GM23338 (cell line): Measurements from ENCODE around the gene ANKRD1. TPM values are rescaled to one million over a fixed set of nuclear protein-coding genes. Genes with fewer than 3 reads are reported as not detected.

ENCODE experiments used
- ATAC-seq: fragments of 200-7000 bp; cut with Tn5 transposase; 3 replicates; pipeline ENCODE4 v1.9.1; 2020
- DNase-seq: peaks from one replicate; pipeline ENCODE4 v3.0.0-alpha.2; 2015; ENCODE audit warnings: low spot score
- H2AFZ ChIP-seq: fragments of 200-600 bp; sonication (generic); 2 replicates; pipeline ENCODE4 v1.8.0; 2016; ENCODE audit warnings: antibody characterized with exemption, mild to moderate bottlenecking, moderate library complexity
- H3F3A ChIP-seq: fragments of 200-600 bp; sonication (generic); replicated peaks from 2 replicates; pipeline ENCODE4 v1.8.0; 2017; ENCODE audit warnings: antibody characterized with exemption, mixed run types, low read depth
- H3K27ac ChIP-seq: fragments of 200-600 bp; sonication (generic); 2 replicates; pipeline ENCODE4 v1.6.1; 2016; ENCODE audit warnings: low read depth
- H3K27me3 ChIP-seq: fragments of 200-600 bp; sonication (generic); 2 replicates; pipeline ENCODE4 v1.8.0; 2016; ENCODE audit warnings: mild to moderate bottlenecking, mixed run types, moderate library complexity; ENCODE audit not compliant: insufficient read depth
- H3K36me3 ChIP-seq: fragments of 200-600 bp; sonication (generic); 2 replicates; pipeline ENCODE4 v1.8.0; 2016; ENCODE audit warnings: mild to moderate bottlenecking; ENCODE audit not compliant: insufficient read depth
- H3K4me1 ChIP-seq: fragments of 200-600 bp; sonication (generic); 2 replicates; pipeline ENCODE4 v1.8.0; 2016; ENCODE audit warnings: mild to moderate bottlenecking, moderate library complexity; ENCODE audit not compliant: insufficient read depth
- H3K4me2 ChIP-seq: fragments of 200-600 bp; sonication (generic); 2 replicates; pipeline ENCODE4 v1.7.1; 2017; ENCODE audit warnings: mixed run types
- H3K4me3 ChIP-seq: fragments of 200-600 bp; sonication (generic); 2 replicates; pipeline ENCODE4 v1.6.1; 2016; ENCODE audit warnings: mixed run types
- H3K79me2 ChIP-seq: fragments of 200-600 bp; sonication (generic); replicated peaks from 2 replicates; pipeline ENCODE4 v1.8.0; 2017; ENCODE audit warnings: mild to moderate bottlenecking; ENCODE audit not compliant: insufficient read depth
- H3K9me2 ChIP-seq: fragments of 200-600 bp; sonication (generic); 2 replicates; pipeline ENCODE4 v1.8.0; 2017; ENCODE audit not compliant: insufficient read depth
- H4K20me1 ChIP-seq: fragments of 200-600 bp; sonication (generic); replicated peaks from 2 replicates; pipeline ENCODE4 v1.8.0; 2017; ENCODE audit warnings: mild to moderate bottlenecking; ENCODE audit not compliant: insufficient read depth
- H3K27ac Mint-ChIP-seq: 2 replicates; pipeline ENCODE4 v1.8.0; 2020; ENCODE audit warnings: inconsistent platforms, mild to moderate bottlenecking, moderate library complexity, mixed read lengths
- H3K27me3 Mint-ChIP-seq: 3 replicates; pipeline ENCODE4 v1.8.0; 2022; ENCODE audit warnings: low read depth, mild to moderate bottlenecking, moderate library complexity, mixed read lengths, inconsistent platforms; ENCODE audit not compliant: insufficient read depth, poor library complexity
- H3K36me3 Mint-ChIP-seq: 3 replicates; pipeline ENCODE4 v1.8.0; 2021; ENCODE audit warnings: low read depth, mild to moderate bottlenecking, inconsistent platforms, moderate library complexity, mixed read lengths
- H3K4me1 Mint-ChIP-seq: 3 replicates; pipeline ENCODE4 v1.8.0; 2020; ENCODE audit warnings: mild to moderate bottlenecking, inconsistent platforms, mixed read lengths
- H3K4me3 Mint-ChIP-seq: 3 replicates; pipeline ENCODE4 v1.8.0; 2021; ENCODE audit warnings: moderate library complexity, mild to moderate bottlenecking, inconsistent platforms, mixed read lengths
- H3K9me3 Mint-ChIP-seq: 3 replicates; pipeline ENCODE4 v1.8.0; 2020; ENCODE audit warnings: moderate library complexity, mild to moderate bottlenecking, inconsistent platforms, mixed read lengths
- CTCF ChIP-seq, 2 experiments: fragments of 200-600 bp in 1 of 2; sonication (generic) in 1 of 2; conservative IDR thresholded peaks; 2 replicates each; pipeline versions ENCODE4 v1.5.1 to v1.6.1; 2016 to 2017; ENCODE audit warnings: antibody characterized with exemption in 2 of 2, low read depth in 2 of 2, mild to moderate bottlenecking in 2 of 2, moderate library complexity in 1 of 2
- EZH2phosphoT487 ChIP-seq: fragments of 200-600 bp; sonication (generic); IDR thresholded peaks from one replicate; pipeline ENCODE4 v1.8.1; 2018; ENCODE audit warnings: antibody characterized with exemption; ENCODE audit not compliant: unreplicated experiment
- JUNB ChIP-seq: IDR thresholded peaks from one replicate; pipeline ENCODE4 v1.6.1; 2016; ENCODE audit warnings: antibody characterized with exemption; ENCODE audit not compliant: unreplicated experiment
- NANOG ChIP-seq: IDR thresholded peaks from 2 replicates; pipeline ENCODE4 v1.6.1; 2016; ENCODE audit warnings: antibody characterized with exemption, borderline replicate concordance
- POLR2AphosphoS5 ChIP-seq: IDR thresholded peaks from 2 replicates; pipeline ENCODE4 v1.6.1; 2016; ENCODE audit warnings: antibody characterized with exemption, low read depth
- ZNF114 ChIP-seq: fragments of 250-450 bp; sonication (Bioruptor Pico); IDR thresholded peaks from 2 replicates; pipeline ENCODE4 v1.5.0; 2020; ENCODE audit warnings: mild to moderate bottlenecking, moderate library complexity
- ZNF331 ChIP-seq: fragments of 250-450 bp; sonication (Bioruptor Pico); IDR thresholded peaks from 2 replicates; pipeline ENCODE4 v1.5.0; 2020; ENCODE audit warnings: low read depth, mild to moderate bottlenecking, moderate library complexity
- ZNF462 ChIP-seq: fragments of 250-450 bp; sonication (Bioruptor Pico); IDR thresholded peaks from 2 replicates; pipeline ENCODE4 v1.5.0; 2020; ENCODE audit warnings: mild to moderate bottlenecking, moderate library complexity
- polyA plus RNA-seq: library from polyadenylated mRNA; unstranded; fragments of >200 nt; fragmentation: Nextera tagmentation; extraction: Ambion mirVana; gene quantifications from 2 replicates; pipeline ENCODE4 v1.2.1, GENCODE V29; 2016
- total RNA-seq: library from RNA; depleted of rRNA; stranded (reverse); fragments of >200 nt; shearing (Covaris generic); gene quantifications from 2 replicates; pipeline ENCODE4 v1.2.3, GENCODE V29; 2014

ANKRD1 gene
- total and polyA plus RNA-seq, 2 experiments from 2014 or later, result 0.10 TPM; not detected in 1

DNA sequence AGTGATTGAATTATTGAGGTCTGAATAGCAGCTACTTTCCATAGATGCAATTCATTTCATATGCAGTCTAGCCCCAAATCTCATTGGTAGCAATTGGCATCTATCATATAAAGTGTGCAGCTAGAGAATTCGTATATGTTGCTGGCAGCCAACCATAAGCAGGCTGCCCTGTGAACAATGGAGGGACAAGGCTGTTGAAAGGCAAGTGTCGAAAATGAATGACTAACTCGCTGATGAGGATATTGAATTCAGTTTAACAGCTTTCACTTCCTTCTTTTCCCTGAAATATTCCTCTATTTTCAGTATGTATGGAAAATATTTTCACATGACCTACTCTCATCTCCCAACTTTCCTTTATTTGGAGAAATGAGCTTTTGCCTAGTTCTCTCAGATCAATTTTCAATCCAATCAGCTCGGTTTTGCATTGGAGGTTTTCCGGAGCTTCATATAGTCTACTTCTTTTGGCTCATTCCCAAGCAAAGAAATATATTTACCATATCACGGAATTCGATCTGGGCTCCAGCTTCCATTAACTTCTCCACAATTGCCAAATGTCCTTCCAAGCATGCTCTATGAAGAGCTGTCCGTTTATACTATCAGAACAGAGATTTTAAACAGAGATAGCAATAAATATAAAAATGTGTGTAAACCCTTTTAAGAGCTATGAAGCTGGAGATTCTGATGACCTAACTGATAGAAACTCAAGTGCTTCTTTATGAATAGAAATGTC lies 3.5 kb downstream of the ANKRD1 start:
- peaks cover under 1% of the 10 kb centered on the region for H3K4me1 Mint-ChIP-seq
- peaks cover 3% of the 10 kb centered on the region; the same call in 1 of the 3 replicates for H3K9me3 Mint-ChIP-seq
- peaks cover 4% of the 10 kb centered on the region for H3K4me1 ChIP-seq
- H4K20me1 ChIP-seq, result peaks cover 22% of the 10 kb centered on the region; the same call in 1 of the 2 replicates
- H2AFZ ChIP-seq, result no peak overlapping the region
- no peaks in the 10 kb centered on the region for H3K36me3 ChIP-seq
- H3K27ac ChIP-seq, result no peak overlapping the region
- no peaks in the 10 kb centered on the region for H3K9me2 ChIP-seq
- peaks cover 100% of the 10 kb centered on the region for H3K27me3 ChIP-seq
- no peaks in the 10 kb centered on the region for H3K36me3 Mint-ChIP-seq
- no peaks in the 10 kb centered on the region for H3K79me2 ChIP-seq
- H3K27me3 Mint-ChIP-seq, result peaks cover 99% of the 10 kb centered on the region
- H3K4me2 ChIP-seq, result no peak overlapping the region
- no peak overlapping the region for H3K4me3 ChIP-seq
- no peak overlapping the region for H3K4me3 Mint-ChIP-seq
- no peaks in the 10 kb centered on the region; the same call in 1 of the 2 replicates for H3F3A ChIP-seq
- no peak overlapping the region for H3K27ac Mint-ChIP-seq
- no peak for ATAC-seq
- no peak for DNase-seq
- TF ChIP-seq JUNB, result no peak
- no peak for TF ChIP-seq ZNF331
- TF ChIP-seq POLR2AphosphoS5, result no peak
- TF ChIP-seq EZH2phosphoT487, result no peak
- TF ChIP-seq ZNF462 (CRISPR knock-in tag), result no peak
- no peak for TF ChIP-seq ZNF114 (CRISPR knock-in tag)
- TF ChIP-seq NANOG, result no peak
- TF ChIP-seq CTCF (conservative IDR thresholded peaks at IDR 0.05; ENCODE audit: low read depth in 2 of 2), result no peak
